ENCODE measurements around the gene NT5C3A. TPM values are rescaled to one million over a fixed set of nuclear protein-coding genes. Genes with fewer than 3 reads are reported as not detected.
"Not testable (repeated sequence)": the region's sequence is repeated elsewhere in the genome, so short reads cannot be mapped to it uniquely, and the experiment has no call there.

The NT5C3A gene
- total and polyA plus RNA-seq, 9 donors: 18.5 to 32.4 (median 24.0) TPM

- H3K4me3 ChIP-seq (ENCODE audit: low read length): not testable (repeated sequence)
- peak; percentile 79 for DNase-seq
These were observed 71.4 kb downstream of the NT5C3A start for GRCh38 chr7:32991068-32991585.

GRCh38 chr7:32988148-32988547 lies 74.4 kb downstream of the NT5C3A start:
- not testable (repeated sequence) for H3K4me3 ChIP-seq (ENCODE audit: low read length); H3K27me3 ChIP-seq (ENCODE audit: control insufficient read depth, insufficient read depth, low read length); H3K27ac ChIP-seq (ENCODE audit: low read length); H3K4me1 ChIP-seq (ENCODE audit: control insufficient read depth, insufficient read depth, low read length); H3K9me3 ChIP-seq (replicated peaks; ENCODE audit: control insufficient read depth, low read depth, low read length); DNase-seq
- H3K36me3 ChIP-seq (ENCODE audit: control insufficient read depth, insufficient read depth, low read length): peaks cover 15% of the 10 kb centered on the region
- no CpG with 5 or more reads among the region's 8 CpGs for WGBS (ENCODE audit: insufficient coverage)

More at GRCh38 chr7:32991068-32991585, 71.4 kb downstream of the NT5C3A start:
- not testable (repeated sequence) for H3K36me3 ChIP-seq (ENCODE audit: control insufficient read depth, insufficient read depth, low read length); H3K27me3 ChIP-seq (ENCODE audit: control insufficient read depth, insufficient read depth, low read length); H3K9me3 ChIP-seq (replicated peaks; ENCODE audit: control insufficient read depth, low read depth, low read length); H3K4me1 ChIP-seq (ENCODE audit: control insufficient read depth, insufficient read depth, low read length)
- H3K27ac ChIP-seq (ENCODE audit: low read length): peak overlapping the region; percentile 71
- WGBS (ENCODE audit: insufficient coverage): no CpG with 5 or more reads among the region's 5 CpGs

GRCh38 chr7:32979902-32980301 lies 82.7 kb downstream of the NT5C3A start:
- not testable (repeated sequence) for H3K4me1 ChIP-seq (ENCODE audit: control insufficient read depth, insufficient read depth, low read length); H3K9me3 ChIP-seq (replicated peaks; ENCODE audit: control insufficient read depth, low read depth, low read length); H3K27me3 ChIP-seq (ENCODE audit: control insufficient read depth, insufficient read depth, low read length); H3K27ac ChIP-seq (ENCODE audit: low read length); H3K4me3 ChIP-seq (ENCODE audit: low read length); H3K36me3 ChIP-seq (ENCODE audit: control insufficient read depth, insufficient read depth, low read length); DNase-seq
- no CpG with 5 or more reads among the region's 2 CpGs for WGBS (ENCODE audit: insufficient coverage)

- H3K27me3 ChIP-seq (ENCODE audit: control insufficient read depth, insufficient read depth, low read length); H3K36me3 ChIP-seq (ENCODE audit: control insufficient read depth, insufficient read depth, low read length); H3K4me3 ChIP-seq (ENCODE audit: low read length); H3K27ac ChIP-seq (ENCODE audit: low read length); H3K4me1 ChIP-seq (ENCODE audit: control insufficient read depth, insufficient read depth, low read length); H3K9me3 ChIP-seq (replicated peaks; ENCODE audit: control insufficient read depth, low read depth, low read length); DNase-seq: not testable (repeated sequence)
- 64% methylated on average over 2 of the region's 6 CpGs for WGBS (ENCODE audit: insufficient coverage)
These were observed 83.3 kb downstream of the NT5C3A start for GRCh38 chr7:32979246-32979645.

- 92% methylated on average over 2 of the region's 2 CpGs for WGBS (ENCODE audit: insufficient coverage)
- not testable (repeated sequence) for H3K27me3 ChIP-seq (ENCODE audit: control insufficient read depth, insufficient read depth, low read length); H3K27ac ChIP-seq (ENCODE audit: low read length); H3K36me3 ChIP-seq (ENCODE audit: control insufficient read depth, insufficient read depth, low read length); H3K4me1 ChIP-seq (ENCODE audit: control insufficient read depth, insufficient read depth, low read length); H3K9me3 ChIP-seq (replicated peaks; ENCODE audit: control insufficient read depth, low read depth, low read length); H3K4me3 ChIP-seq (ENCODE audit: low read length); DNase-seq
These were observed 85.4 kb downstream of the NT5C3A start for GRCh38 chr7:32977159-32977558.

- not testable (repeated sequence) for H3K4me3 ChIP-seq (ENCODE audit: low read length); H3K4me1 ChIP-seq (ENCODE audit: control insufficient read depth, insufficient read depth, low read length); H3K36me3 ChIP-seq (ENCODE audit: control insufficient read depth, insufficient read depth, low read length); H3K9me3 ChIP-seq (replicated peaks; ENCODE audit: control insufficient read depth, low read depth, low read length); H3K27me3 ChIP-seq (ENCODE audit: control insufficient read depth, insufficient read depth, low read length); DNase-seq; H3K27ac ChIP-seq (ENCODE audit: low read length)
- 0% methylated on average over 1 of the region's 3 CpGs for WGBS (ENCODE audit: insufficient coverage)
These were observed 90.6 kb downstream of the NT5C3A start for GRCh38 chr7:32971967-32972366.

GRCh38 chr7:32967268-32967582 lies 95.4 kb downstream of the NT5C3A start:
- H3K4me3 ChIP-seq (ENCODE audit: low read length); H3K27ac ChIP-seq (ENCODE audit: low read length); DNase-seq; H3K27me3 ChIP-seq (ENCODE audit: control insufficient read depth, insufficient read depth, low read length); H3K9me3 ChIP-seq (replicated peaks; ENCODE audit: control insufficient read depth, low read depth, low read length); H3K36me3 ChIP-seq (ENCODE audit: control insufficient read depth, insufficient read depth, low read length): not testable (repeated sequence)
- WGBS (ENCODE audit: insufficient coverage): no CpG with 5 or more reads among the region's 4 CpGs
- H3K4me1 ChIP-seq (ENCODE audit: control insufficient read depth, insufficient read depth, low read length): peaks cover 13% of the 10 kb centered on the region

GRCh38 chr7:32966489-32967267 lies 95.9 kb downstream of the NT5C3A start:
- not testable (repeated sequence) for H3K4me3 ChIP-seq (ENCODE audit: low read length); H3K36me3 ChIP-seq (ENCODE audit: control insufficient read depth, insufficient read depth, low read length); H3K9me3 ChIP-seq (replicated peaks; ENCODE audit: control insufficient read depth, low read depth, low read length); H3K27ac ChIP-seq (ENCODE audit: low read length); H3K27me3 ChIP-seq (ENCODE audit: control insufficient read depth, insufficient read depth, low read length); DNase-seq
- WGBS (ENCODE audit: insufficient coverage): no CpG with 5 or more reads among the region's 5 CpGs
- H3K4me1 ChIP-seq (ENCODE audit: control insufficient read depth, insufficient read depth, low read length): peaks cover 13% of the 10 kb centered on the region

GRCh38 chr7:32964461-32965159 lies 98.0 kb downstream of the NT5C3A start:
- H3K9me3 ChIP-seq (replicated peaks; ENCODE audit: control insufficient read depth, low read depth, low read length); H3K36me3 ChIP-seq (ENCODE audit: control insufficient read depth, insufficient read depth, low read length); H3K4me3 ChIP-seq (ENCODE audit: low read length); H3K27me3 ChIP-seq (ENCODE audit: control insufficient read depth, insufficient read depth, low read length): not testable (repeated sequence)
- no CpG with 5 or more reads among the region's 8 CpGs for WGBS (ENCODE audit: insufficient coverage)
- Histone ChIP-seq H3K27ac (ENCODE audit: low read length) (peak overlapping the region; percentile 25), H3K4me1 (ENCODE audit: control insufficient read depth, insufficient read depth, low read length) (peaks cover 13% of the 10 kb centered on the region)
- peak; percentile 61 for DNase-seq
